ENCODE results near the gene SLC6A2.

SLC6A2 gene

DNA sequence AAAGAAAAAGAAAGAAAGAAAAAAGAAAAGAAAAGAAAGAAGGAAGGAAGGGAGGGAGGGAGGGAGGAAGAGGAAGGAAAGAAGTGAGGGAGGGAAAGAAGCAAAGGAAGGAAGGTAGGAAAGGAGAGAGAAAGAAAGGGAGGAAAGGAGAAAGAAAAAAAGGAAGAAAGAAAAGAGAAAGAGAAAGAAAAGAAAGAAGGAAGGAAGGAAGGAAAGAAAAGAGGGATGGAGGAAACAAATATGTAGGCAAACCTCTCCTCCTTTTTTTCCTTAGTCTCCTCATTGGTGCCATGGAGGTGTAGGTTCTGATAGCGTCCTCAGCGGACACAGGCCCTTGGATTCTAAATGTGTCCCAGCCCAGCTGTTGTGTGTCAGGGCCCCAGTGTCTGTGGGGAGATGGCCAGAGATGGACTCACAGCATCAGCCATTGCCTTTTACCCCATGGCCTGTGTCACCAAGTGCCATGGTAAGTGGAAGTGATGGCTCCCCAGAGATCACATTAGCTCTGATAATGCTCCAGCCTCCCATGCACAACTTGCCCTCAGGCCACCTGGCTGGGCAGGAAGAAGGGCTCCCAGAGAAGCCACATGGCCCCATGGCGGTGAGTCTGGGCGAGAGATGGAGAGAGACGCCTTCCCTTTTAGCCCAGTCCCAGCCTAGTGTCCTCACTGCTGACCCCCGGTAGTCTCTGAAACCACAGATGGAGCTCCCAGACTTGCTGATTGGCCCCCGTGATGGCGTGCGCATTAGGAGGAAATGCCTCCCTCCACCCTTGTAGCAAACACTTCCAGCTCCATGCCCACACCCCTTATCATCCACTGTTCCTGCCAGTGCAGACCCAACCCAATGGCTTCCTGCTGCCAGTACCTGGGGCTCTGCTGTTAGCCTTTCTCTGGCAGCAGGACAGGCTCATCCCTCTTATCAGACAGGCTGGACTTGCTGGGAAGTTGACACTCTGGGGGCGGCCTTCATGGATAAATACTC lies 3.7 kb upstream of the SLC6A2 start:
- DNase-seq = no peak

DNA sequence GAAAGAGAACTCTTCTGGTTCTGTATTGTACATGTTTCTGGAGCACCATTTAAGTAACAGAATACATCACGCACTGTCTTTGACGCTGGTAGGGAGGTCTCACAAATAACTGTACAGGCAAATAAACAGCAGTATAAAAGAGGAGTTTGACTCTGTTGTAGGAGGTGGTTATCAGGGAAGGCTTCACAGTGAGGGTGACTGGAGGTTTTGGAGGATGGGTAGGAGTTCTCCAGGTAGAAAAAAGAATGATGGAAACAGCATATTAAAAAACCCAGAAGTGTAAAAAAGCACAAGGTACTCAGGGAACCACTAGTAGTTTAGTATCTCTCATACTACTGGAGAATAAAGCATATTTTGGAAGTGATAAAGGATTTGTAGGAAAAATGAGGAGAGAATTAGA lies 2.7 kb upstream of the SLC6A2 start:
- DNase-seq = no peak

- DNase-seq = no peak
These were observed 349 bp upstream of the SLC6A2 start for GRCh38 chr16:55655381-55655896.

DNA sequence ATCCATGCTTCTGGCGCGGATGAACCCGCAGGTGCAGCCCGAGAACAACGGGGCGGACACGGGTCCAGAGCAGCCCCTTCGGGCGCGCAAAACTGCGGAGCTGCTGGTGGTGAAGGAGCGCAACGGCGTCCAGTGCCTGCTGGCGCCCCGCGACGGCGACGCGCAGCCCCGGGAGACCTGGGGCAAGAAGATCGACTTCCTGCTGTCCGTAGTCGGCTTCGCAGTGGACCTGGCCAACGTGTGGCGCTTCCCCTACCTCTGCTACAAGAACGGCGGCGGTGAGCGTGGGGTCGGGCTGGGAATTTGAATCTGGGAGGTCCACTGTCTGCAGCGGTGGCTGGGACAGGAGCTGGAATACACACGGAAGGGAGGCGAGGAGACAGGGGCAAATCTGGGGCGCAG lies 904 bp downstream of the SLC6A2 start:
- no peak for DNase-seq

DNA sequence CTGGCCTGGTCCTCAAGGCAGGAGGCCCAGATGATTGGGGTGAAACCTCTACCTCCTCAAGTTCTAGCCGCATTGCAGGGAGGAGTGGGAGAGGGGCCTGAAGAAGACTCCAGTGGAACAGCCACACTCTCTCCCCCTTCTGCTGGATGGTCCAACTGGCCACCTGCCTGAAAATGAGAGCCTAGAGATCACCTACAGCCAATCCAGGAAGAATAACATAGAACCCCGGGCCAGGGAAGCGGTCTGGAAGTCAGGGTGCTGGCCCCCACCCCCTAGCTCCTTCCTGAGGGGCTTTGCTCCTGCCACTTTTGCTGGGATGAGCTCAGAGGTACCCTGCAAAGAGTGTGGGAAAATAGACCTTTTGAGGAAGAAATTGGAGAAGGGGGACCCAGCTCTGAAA lies 1.8 kb downstream of the SLC6A2 start:
- DNase-seq = no peak

- no peak for DNase-seq
These were observed 3.2 kb downstream of the SLC6A2 start for GRCh38 chr16:55658898-55659420.

- DNase-seq = no peak
These were observed 4.2 kb downstream of the SLC6A2 start for GRCh38 chr16:55660026-55660425.

- DNase-seq = no peak
These were observed 5.0 kb downstream of the SLC6A2 start for GRCh38 chr16:55660828-55661227.

- peak; percentile 12 for DNase-seq
These were observed 6.3 kb downstream of the SLC6A2 start for GRCh38 chr16:55661941-55662643.

- no peak for DNase-seq
These were observed 6.8 kb downstream of the SLC6A2 start for GRCh38 chr16:55662644-55663031.

DNA sequence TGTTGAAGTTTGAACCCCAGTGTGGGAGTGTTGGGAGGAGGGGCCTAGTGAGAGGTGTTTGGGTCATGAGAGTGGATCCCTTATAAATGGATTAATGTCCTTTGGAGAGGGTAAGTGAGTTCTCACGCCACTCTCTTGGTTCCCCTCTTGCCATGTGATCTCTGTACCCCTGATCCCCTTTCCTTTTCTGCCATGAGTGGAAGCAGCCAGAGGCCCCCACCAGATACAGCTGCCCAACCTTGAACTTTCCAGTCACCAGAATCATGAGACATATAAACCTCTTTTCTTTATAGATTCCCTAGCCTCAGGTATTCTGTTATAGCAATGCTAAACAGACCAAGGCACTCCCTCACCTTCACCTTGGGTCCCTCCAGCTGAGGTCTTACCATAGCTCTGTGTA lies 7.4 kb downstream of the SLC6A2 start:
- no peak for DNase-seq

DNA sequence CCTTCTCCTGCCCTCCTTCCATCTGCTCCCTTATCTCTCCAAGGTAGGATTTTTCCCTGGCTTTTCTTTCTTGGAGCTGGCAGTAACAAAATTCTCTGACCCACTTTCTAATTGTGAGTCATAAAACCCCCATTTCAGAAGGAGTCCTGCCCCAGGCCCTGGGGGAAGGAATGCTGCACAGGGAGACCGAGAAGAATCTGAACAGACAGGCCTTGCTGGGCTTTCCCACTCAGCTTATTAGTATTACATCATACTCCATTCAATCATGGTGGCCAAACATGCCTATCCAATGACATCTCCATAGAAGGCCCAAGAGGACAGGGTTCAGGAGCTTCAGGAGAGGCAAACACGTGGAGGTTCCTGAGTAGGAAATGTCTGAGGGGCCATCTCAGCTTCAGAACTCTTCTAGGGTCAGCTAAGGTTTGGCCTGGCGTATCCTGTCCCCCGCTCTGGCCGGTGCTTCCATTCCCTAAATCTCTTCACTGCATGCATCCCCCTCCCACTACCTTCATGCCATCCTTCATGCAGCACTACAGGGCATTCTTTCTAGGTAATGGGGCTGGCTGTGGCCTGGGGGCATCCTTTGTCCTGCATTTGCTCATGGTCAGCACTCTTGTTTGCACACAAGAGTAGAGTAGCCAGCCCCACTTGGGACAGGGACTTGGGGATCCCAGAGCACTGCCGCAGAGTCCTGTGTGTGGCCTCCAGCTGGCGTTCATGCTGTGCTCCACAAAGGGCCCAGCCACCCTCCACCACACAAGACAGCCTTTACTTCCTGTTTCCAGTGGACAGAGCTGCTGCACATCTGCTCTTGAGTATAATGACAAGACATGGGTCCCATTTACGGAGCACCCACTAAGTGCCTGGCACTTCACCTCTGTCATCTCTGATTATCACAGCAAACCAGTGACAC lies 8.2 kb downstream of the SLC6A2 start:
- no peak for DNase-seq

DNA sequence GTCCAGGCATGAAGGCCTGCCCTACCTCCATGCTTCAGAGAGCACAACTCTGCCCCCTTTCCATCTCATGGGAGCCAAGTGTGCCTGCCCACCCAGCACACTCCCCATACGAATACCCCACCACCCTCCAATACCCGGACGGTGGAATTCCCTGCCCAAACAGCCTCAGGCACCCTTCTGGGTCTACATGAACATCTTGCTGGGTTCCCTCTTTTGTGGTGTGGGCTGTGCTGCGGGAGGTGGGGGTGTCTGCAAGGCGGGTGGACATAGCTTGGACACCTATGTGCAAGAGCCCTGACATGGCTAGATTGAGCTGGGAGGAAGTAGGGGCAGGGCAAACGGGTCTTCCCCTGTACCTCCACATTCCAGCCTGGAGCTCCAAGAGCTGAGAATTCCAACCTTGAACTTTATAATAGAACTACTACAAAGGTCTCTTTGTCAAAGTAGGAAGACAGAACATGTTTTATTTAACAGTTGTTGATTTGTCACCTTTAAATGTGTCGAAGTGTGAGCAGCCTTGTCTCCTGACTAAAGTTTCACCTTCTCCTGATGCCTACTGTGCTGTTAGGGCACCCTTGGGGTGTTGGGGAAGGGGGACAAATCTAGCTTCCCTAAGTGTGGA lies 9.1 kb downstream of the SLC6A2 start:
- DNase-seq = no peak

DNA sequence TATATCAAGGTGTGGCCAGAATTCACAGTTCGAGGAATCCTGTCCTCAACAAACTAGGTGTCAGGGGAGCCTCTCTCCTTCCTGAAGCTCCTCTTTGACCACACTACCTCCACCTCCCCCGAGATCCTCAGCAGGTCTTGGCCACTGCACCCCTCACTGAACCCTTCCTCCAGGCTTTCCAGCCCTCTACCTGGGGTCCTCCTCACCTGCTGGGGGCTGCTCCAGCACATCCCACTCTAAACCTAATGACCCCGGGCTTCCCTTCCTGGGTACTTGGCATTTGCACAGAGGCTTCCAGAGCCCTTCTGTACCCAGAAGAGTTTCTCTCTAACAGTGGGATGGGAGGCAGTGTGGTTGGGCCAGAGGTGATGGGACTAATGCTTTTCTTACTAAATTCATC lies 9.7 kb downstream of the SLC6A2 start:
- no peak for DNase-seq

GRCh38 chr16:55666012-55666411 lies 10.2 kb downstream of the SLC6A2 start:
- no peak for DNase-seq

- DNase-seq = no peak
These were observed 12.0 kb downstream of the SLC6A2 start for GRCh38 chr16:55667753-55668152.

DNA sequence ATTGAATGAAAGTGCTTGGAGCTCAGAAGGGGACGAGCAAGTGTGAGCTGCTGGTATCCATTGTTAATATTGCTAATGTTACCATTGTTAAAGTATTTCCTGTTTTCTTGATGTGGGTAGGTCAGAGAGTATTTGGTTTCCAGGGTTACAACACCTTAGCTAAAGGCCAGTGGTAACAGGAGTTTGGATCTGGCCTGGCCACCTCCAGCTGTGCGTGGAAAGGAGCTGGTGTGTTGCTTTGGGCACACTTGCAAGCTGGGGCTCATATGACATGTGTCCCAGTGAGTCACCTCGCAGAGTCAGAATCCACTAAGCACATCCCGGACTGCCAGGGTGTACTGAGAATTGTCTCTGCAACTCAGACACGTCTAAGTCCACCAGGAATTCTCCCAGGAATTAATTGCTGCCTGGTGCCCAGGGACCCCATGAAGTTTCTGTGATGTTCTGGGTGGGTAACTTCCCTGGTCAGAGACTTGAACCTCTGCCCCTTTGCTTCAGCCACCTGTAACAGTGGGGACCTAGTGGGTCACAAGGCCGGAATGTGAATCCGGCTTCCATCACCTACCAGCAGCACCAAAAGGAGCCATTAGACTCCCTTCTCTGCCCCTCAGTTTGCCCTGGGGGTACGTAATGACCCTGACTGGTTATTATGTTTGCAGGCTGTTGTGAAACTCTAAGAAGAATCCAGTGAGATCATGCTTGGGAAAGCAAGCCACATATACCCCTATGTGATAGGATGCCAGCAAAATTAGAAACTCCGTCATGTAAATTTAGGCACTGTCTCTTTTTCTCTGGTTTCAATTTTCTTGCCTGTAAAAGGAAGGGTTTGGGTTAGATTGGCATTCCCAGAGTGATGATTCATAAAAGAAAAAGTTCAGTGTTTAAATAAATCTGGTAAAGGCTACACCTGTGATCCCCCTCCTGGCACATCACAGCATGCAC lies 12.8 kb downstream of the SLC6A2 start:
- DNase-seq = no peak

GRCh38 chr16:55671206-55671973 lies 15.6 kb downstream of the SLC6A2 start:
- DNase-seq = no peak

DNA sequence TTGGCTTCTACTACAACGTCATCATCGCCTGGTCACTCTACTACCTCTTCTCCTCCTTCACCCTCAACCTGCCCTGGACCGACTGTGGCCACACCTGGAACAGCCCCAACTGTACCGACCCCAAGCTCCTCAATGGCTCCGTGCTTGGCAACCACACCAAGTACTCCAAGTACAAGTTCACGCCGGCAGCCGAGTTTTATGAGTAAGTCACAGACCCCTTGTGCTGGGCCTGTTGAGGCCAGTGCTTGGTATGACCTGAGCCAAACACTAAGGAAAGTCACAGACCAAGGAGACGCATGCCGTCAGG lies 16.1 kb downstream of the SLC6A2 start:
- no peak for DNase-seq

DNA sequence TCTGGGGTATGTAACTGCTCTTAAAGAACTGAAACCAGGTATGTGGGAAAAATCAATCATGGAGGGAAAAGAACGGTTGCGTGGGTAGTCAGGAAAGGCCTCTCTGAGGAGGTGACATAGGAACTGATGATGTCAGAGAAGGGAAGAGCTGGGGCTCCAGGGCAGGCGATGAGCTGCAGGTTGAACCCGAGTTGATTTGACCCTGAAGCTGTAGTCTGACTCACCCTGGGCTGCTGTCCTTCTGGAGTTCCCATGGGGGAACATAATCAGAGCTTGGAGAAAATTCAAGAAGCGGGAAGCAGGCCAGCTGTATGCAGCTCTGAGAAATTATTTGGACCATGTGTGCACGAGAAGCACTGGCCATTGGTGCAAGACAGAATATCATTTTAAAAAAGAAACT lies 16.7 kb downstream of the SLC6A2 start:
- no peak for DNase-seq
